Astrocyte of the hippocampus (primary cell): ENCODE data around the gene ATG9B.

Experiments
- DNase-seq: peaks from one replicate; pipeline ENCODE4 v3.0.0; 2011; ENCODE audit warnings: low read depth, low spot score

Gene ATG9B

DNA sequence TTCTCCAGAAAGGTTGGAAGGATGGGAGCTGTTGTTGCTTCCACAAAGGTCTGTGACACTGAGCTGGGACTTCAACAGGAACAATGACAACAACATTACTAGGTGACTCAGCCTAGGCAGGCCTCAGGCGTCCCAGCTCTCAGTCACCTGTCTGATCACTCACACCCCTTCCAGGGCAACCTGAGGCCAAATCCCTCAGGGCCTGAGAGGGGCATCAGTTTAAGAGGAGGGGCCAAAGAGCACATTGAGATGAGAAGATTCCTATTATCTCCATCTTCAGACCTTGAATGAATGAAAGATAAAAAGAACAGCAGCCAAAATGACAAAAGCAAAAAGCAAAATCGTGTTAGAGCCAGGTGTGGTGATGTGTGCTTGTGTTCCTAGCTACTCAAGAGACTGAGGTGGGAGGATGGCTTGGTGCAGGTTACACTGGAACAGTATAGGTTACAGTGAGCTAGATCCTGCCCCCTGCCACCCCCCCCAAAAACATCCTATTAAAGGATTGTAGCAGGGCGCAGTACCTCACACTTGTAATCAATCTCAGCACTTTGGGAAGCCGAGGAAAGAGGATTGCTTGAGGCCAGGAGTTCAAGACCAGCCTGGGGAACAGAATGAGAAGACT lies at the start of gene ATG9B:
Gene ATG9B (minus strand): TSS at position 60 of the 622 bp plus-strand sequence. CDS start 71 bp downstream, outside the sequence.
- no peak for DNase-seq

DNA sequence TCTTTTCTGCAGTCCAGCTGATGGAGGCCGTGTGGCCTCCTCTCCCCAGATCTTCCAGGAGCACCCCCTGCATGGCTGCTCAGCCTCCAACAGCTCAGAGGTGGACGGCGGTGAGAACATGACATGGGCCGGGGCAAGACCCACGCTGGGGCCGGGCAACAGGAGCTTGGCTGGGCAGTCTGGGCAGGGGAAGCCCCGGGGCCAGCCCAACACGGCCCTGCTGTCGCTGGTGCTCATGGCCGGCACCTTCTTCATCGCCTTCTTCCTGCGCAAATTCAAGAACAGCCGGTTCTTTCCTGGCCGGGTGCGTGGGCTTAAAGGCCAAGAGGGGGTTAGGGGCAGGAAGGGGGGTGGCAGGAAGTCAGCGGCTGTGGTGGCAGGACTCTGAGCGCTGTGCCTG lies 49.7 kb upstream of the ATG9B start:
- no peak for DNase-seq

DNA sequence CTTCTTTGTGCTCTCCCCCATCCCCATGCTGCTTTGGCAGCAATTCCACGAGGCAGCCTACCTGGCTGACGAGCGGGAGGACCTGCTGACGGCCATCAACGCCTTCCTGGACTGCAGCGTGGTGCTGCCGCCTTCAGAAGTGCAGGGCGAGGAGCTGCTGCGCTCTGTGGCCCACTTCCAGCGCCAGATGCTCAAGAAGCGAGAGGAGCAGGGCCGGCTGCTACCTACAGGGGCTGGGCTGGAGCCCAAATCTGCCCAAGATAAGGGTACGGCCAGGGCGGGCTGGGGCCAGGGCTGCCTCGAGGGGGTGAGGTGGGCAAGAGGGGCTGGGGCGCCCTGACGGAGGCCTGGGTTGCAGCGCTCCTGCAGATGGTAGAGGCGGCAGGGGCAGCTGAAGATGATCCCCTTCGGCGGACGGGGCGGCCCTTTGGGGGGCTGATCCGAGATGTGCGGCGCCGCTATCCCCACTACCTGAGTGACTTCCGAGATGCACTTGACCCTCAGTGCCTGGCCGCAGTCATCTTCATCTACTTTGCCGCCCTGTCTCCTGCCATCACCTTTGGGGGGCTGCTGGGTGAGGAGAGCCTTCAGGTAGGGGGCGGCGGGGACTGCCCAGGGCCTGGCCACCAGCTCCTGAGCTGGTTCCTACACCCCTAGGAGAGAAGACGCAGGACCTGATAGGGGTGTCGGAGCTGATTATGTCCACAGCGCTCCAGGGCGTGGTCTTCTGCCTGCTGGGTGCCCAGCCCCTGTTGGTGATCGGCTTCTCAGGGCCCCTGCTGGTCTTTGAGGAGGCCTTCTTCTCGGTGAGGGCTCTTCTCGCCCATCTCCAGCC lies 47.0 kb upstream of the ATG9B start:
- no peak for DNase-seq

- DNase-seq = no peak
These were observed 46.3 kb upstream of the ATG9B start for GRCh38 chr7:151070574-151070960.

DNA sequence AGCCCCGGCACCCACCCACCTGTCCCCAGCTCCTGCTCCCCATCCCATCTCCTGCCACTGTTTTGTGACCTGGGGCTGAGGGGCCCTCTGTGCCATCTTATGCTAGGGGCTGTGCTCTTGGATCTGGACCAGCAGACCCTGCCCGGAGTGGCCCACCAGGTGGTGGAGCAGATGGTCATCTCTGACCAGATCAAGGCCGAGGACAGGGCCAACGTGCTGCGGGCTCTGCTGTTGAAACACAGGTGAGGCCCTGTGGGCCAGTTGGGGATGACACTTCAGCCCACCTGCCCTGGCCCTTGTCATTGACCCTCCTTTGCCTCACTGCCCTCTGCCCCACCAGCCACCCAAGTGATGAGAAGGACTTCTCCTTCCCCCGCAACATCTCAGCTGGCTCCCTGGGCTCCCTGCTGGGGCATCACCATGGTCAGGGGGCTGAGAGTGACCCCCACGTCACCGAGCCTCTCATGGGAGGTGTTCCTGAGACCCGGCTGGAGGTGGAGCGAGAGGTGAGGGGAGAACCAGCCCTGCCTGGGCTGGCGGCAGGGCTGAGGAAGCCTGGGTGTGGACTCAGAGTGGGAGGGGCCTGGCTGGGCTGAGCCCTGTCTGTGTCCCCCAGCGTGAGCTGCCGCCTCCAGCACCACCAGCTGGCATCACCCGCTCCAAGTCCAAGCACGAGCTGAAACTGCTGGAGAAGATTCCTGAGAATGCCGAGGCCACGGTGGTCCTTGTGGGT lies 45.7 kb upstream of the ATG9B start:
- no peak for DNase-seq

- DNase-seq = peak; percentile 84
These were observed 43.9 kb upstream of the ATG9B start for GRCh38 chr7:151068069-151068773.

GRCh38 chr7:151066273-151066974 lies 42.1 kb upstream of the ATG9B start:
- no peak for DNase-seq

DNA sequence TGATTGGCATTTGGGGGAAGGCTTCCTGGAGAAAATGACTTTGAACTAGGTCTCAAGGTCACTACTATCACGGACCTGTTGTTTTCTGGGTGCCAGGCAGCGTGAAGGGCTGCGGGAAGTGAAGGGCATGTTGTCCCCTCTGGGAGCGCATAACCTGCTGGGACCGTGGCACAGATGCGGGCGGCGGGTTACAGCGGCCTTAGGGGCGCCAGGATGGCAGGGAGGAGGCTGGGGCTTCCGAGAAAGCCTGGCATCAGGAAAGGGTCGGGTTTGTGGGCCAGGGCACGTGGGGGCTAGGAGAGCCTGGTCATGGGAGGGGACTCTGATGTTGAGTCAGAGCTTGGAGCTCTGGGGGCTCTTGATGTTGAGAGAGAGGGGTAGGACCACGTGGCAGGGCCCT lies 41.2 kb upstream of the ATG9B start:
- no peak for DNase-seq

DNA sequence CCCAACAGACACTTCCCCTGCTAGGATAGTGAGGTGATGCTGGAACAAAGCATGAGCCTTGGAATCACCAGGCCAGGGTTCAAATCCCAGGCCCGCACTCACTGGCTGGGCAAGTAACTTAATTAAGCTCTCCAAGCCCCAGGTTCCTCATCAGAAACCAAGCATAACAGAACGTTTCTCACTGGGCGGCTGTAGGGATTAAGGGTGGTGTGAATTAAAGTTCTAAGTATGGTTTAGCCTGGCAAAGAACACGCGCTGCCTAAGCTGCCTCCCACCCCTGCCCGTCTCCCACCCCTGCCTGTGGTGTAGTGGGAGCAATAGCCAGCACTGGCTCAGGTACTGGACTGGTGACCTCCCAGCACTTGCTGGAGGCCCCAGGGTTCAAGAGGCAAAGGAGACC lies 40.7 kb upstream of the ATG9B start:
- no peak for DNase-seq

DNA sequence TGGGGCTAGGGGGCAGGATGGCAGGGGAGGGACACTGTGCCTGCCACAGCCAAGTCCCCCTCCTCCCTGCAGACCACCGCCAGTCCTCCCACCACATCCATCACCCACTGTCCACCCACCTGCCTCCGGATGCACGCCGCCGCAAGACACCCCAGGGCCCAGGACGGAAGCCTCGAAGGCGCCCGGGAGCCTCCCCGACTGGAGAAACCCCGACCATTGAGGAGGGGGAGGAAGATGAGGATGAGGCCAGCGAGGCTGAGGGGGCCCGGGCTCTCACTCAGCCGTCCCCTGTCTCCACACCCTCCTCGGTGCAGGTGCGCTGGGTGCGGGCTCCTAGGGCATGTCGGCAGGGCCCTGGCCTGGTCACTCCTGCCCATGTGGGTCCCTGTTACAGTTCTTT lies 40.2 kb upstream of the ATG9B start:
- no peak for DNase-seq

DNA sequence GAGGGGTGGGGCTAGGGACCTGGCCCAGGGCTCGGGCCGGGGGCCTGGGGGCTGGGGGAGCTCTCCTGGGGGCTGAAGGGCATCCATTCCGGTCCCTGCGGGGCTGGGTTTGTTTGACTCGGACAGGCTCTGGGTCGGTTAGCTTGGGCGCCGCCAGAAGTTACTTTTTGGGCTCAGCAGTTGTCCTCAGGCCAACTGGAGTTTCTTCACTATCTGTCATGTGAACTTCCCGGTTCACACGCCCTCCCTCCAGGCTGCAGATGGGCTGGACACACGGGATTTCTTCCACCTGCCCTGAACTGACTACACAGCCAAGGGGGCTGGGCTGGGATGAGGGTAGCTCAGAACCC lies 38.9 kb upstream of the ATG9B start:
- no peak for DNase-seq

- peak; percentile 90 for DNase-seq
These were observed 38.3 kb upstream of the ATG9B start for GRCh38 chr7:151062399-151063211.

- no peak for DNase-seq
These were observed 37.8 kb upstream of the ATG9B start for GRCh38 chr7:151062111-151062398.

DNA sequence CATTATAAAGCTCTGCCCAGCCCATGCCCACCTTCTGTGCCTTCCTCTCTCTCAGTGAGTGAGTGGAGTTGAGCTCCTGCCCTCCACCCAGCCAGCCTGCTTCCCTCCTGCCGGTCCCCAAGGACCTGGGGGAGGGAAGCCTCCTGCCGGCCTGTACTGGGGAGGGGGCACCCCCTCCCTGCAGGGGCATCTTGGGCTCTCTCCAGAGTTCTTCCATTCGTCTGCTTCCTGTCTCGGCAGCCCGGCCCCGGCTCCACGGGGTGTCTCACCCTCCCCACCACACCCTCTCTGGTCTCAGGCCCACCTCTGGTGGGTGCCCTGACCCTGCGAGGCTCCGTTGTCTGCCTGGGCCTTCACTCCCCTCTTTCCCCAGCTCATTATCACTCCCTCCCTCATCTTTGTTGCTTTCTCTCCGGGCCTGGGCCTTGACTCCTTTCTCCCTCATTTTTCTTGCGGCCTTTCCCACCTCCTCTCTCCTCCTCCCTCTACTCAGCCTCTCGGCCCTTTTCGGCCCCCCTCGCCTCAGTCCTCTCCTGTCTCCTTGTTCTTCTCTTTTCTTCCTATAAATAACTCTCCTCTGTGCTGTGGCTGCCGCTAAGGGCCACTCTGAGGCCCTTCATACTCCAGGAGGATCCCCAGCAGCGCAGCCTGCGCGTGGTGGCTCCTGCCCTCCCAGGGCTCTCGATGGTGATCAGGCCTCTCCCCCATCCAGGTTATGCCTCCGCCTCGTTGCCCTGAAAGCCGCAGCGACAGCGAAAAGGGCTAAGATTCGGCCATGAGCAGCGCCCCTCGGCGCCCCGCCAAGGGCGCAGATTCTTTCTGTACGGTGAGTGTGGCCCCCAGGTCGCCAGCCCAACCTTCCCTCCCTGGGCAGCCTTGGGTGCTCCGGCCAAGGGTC lies 37.2 kb upstream of the ATG9B start:
- peak; percentile 34 for DNase-seq

- peak; percentile 68 for DNase-seq
These were observed 36.3 kb upstream of the ATG9B start for GRCh38 chr7:151060416-151061212.

DNA sequence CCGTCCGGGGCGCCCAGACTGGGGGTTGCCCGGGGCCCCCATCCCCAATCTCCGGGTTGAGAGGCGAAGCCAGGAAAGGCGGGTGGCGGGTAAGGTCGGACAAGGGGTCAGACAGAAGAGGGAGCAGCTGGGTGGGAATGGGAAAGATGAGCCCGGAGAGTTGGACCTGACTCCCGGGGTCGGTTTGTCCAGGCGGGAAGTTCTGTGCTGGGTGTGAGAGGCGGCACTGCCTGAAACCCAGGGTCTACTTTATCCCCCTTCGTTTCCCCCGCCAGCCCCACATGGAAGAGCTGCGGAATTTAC lies 35.8 kb upstream of the ATG9B start:
- DNase-seq = no peak

DNA sequence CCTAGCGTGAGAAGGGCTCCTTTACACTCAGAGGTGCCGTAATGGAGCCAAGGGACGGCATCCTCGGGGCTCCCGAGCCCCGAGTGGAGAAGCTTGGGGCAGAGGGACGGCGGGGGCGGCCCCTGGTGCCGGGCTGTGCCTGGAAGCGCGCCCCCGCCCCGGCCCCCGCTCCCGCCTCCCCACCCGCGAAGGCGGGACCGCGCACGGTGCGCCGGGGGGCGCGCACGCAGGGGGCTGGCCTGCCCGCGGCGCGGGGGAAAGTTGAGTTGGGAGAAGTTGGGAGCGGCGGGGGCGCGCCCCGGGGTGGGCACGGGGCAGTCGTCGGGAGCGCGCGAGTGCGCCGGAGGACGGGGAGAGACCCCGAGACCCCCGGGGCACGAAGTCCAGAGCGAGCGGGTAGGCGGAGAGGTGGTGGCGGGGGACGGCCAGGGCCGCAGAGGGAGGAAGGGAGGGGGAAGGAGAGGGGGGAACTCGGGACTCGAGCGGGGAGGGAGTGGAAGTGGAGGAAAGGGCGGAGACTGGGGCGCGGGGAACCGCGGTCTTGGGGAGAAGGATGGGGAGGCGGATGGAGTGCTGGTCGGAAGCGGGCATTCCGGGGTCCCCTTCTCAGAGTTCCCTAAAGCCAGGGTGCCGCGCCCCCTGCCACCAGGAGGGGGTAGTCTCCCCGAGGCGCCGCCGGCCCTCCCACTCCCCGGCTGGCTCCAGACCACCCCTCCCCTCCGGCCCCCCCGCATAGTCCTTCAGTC lies 35.2 kb upstream of the ATG9B start, which contains the start of gene SLC4A2:
Gene SLC4A2 (plus strand): TSS at position 223 of the 746 bp plus-strand sequence. CDS start 2,399 bp downstream, outside the sequence.
- peak; percentile 93 for DNase-seq

- peak; percentile 52 for DNase-seq
These were observed 34.6 kb upstream of the ATG9B start for GRCh38 chr7:151058781-151059366.
